Mesenchymal stem cell (in vitro differentiated cells and primary cell): ENCODE measurements around the gene IGF1R.

Experiments used
- DNase-seq: peaks from one replicate; pipeline ENCODE4 v3.0.0-alpha.2; 2013
- H2AFZ ChIP-seq: one replicate; pipeline ENCODE4 v1.6.1; 2013; ENCODE audit warnings: low read depth, mild to moderate bottlenecking, control low read depth, inconsistent platforms, low read length, moderate library complexity
- H2AK5ac ChIP-seq: 2 replicates; pipeline ENCODE4 v1.6.1; 2013; ENCODE audit warnings: low read length, moderate library complexity, mild to moderate bottlenecking, inconsistent platforms; ENCODE audit not compliant: severe bottlenecking
- H2BK120ac ChIP-seq: one replicate; pipeline ENCODE4 v1.6.1; 2013; ENCODE audit warnings: low read depth, mild to moderate bottlenecking, inconsistent platforms, low read length, moderate library complexity
- H2BK12ac ChIP-seq, 2 experiments: one replicate each; pipeline ENCODE4 v1.6.1; 2013; ENCODE audit warnings: inconsistent platforms in 2 of 2, low read length in 2 of 2, mild to moderate bottlenecking in 2 of 2, moderate library complexity in 2 of 2, control low read depth in 1 of 2
- H2BK15ac ChIP-seq: one replicate; pipeline ENCODE4 v1.6.1; 2013; ENCODE audit warnings: mild to moderate bottlenecking, low read depth, inconsistent platforms; ENCODE audit not compliant: poor library complexity, severe bottlenecking
- H2BK5ac ChIP-seq: 2 replicates; pipeline ENCODE4 v1.6.1; 2013; ENCODE audit warnings: low read depth, mild to moderate bottlenecking, low read length, control low read depth, inconsistent platforms; ENCODE audit not compliant: poor library complexity, severe bottlenecking
- H3K14ac ChIP-seq, 2 experiments: one replicate each; pipeline ENCODE4 v1.6.1; 2013; ENCODE audit warnings: inconsistent platforms in 2 of 2, low read length in 2 of 2, control low read depth in 1 of 2, mild to moderate bottlenecking in 1 of 2, moderate library complexity in 1 of 2
- H3K18ac ChIP-seq, 2 experiments: one replicate each; pipeline ENCODE4 v1.6.1; 2013; ENCODE audit warnings: inconsistent platforms in 2 of 2, low read length in 2 of 2, control low read depth in 1 of 2, low read depth in 1 of 2, mild to moderate bottlenecking in 1 of 2
- H3K23ac ChIP-seq, 2 experiments: one replicate each; pipeline ENCODE4 v1.6.1; 2013; ENCODE audit warnings: inconsistent platforms in 2 of 2, low read length in 2 of 2, mild to moderate bottlenecking in 2 of 2, moderate library complexity in 2 of 2, control low read depth in 1 of 2
- H3K27ac ChIP-seq: 2 replicates; pipeline ENCODE4 v1.5.1; 2013; ENCODE audit warnings: mild to moderate bottlenecking, moderate library complexity, low read length, control low read depth, inconsistent platforms; ENCODE audit not compliant: poor library complexity, severe bottlenecking
- H3K27me3 ChIP-seq, 2 experiments: 2 replicates each; pipeline versions ENCODE4 v1.6.1 to v1.7.0; 2013; ENCODE audit warnings: low read length in 2 of 2, mild to moderate bottlenecking in 2 of 2, moderate library complexity in 2 of 2, control low read depth in 1 of 2, inconsistent platforms in 1 of 2; ENCODE audit not compliant: control insufficient read depth in 1 of 2, insufficient read depth in 1 of 2
- H3K36me3 ChIP-seq, 2 experiments: 2 replicates each; pipeline versions ENCODE4 v1.6.1 to v1.7.0; 2013; ENCODE audit warnings: low read length in 2 of 2, control low read depth in 1 of 2, inconsistent platforms in 1 of 2, low read depth in 1 of 2, mild to moderate bottlenecking in 1 of 2; ENCODE audit not compliant: insufficient read depth in 2 of 2, control insufficient read depth in 1 of 2
- H3K4ac ChIP-seq, 2 experiments: one replicate each; pipeline ENCODE4 v1.6.1; 2013; ENCODE audit warnings: inconsistent platforms in 2 of 2, low read length in 2 of 2, mild to moderate bottlenecking in 2 of 2, moderate library complexity in 2 of 2, control low read depth in 1 of 2, low read depth in 1 of 2
- H3K4me1 ChIP-seq: 2 replicates; pipeline ENCODE4 v1.6.1; 2013; ENCODE audit warnings: low read depth, low read length, control low read depth; ENCODE audit not compliant: control insufficient read depth, insufficient read depth
- H3K4me2 ChIP-seq: 2 replicates; pipeline ENCODE4 v1.6.1; 2013; ENCODE audit warnings: low read length, mild to moderate bottlenecking, inconsistent platforms; ENCODE audit not compliant: poor library complexity, severe bottlenecking
- H3K4me3 ChIP-seq, 2 experiments: 2 replicates each; pipeline versions ENCODE4 v1.5.1 to v1.7.0; 2013; ENCODE audit warnings: low read length in 2 of 2, mild to moderate bottlenecking in 2 of 2, control low read depth in 1 of 2, low read depth in 1 of 2; ENCODE audit not compliant: insufficient read depth in 1 of 2
- H3K79me1 ChIP-seq: replicated peaks from 2 replicates; pipeline ENCODE4 v1.6.1; 2013; ENCODE audit warnings: mild to moderate bottlenecking, control low read depth, low read length, inconsistent platforms; ENCODE audit not compliant: poor library complexity, severe bottlenecking
- H3K9ac ChIP-seq: 2 replicates; pipeline ENCODE4 v1.7.0; 2013; ENCODE audit warnings: mild to moderate bottlenecking, low read length, moderate library complexity
- H3K9me3 ChIP-seq: 2 replicates; pipeline ENCODE4 v1.7.0; 2013; ENCODE audit warnings: mild to moderate bottlenecking, low read length; ENCODE audit not compliant: control insufficient read depth
- H4K8ac ChIP-seq: one replicate; pipeline ENCODE4 v1.6.1; 2013; ENCODE audit warnings: inconsistent platforms, mild to moderate bottlenecking, low read length, moderate library complexity
- H4K91ac ChIP-seq: one replicate; pipeline ENCODE4 v1.6.1; 2013; ENCODE audit warnings: mild to moderate bottlenecking, low read length, inconsistent platforms
- WGBS: methylation state at CpG from one replicate; pipeline ENCODE4 v1.1.7; 2013; ENCODE audit warnings: mixed read lengths; 5-methylcytosine and 5-hydroxymethylcytosine counted together

The IGF1R gene

GRCh38 chr15:98980899-98981228, 332.5 kb downstream of the IGF1R start:
- no peaks in the 10 kb centered on the region for H3K79me1 ChIP-seq
- no peak for DNase-seq
- no peak overlapping the region for H2AFZ ChIP-seq
- H3K14ac ChIP-seq = no peak overlapping the region
- H3K4me3 ChIP-seq = no peak overlapping the region
- H3K9ac ChIP-seq = no peak overlapping the region
- peaks cover 2% of the 10 kb centered on the region for H3K4me1 ChIP-seq
- no peak overlapping the region for H2BK5ac ChIP-seq
- WGBS = 100% methylated on average over 4 of the region's 4 CpGs
- no peak overlapping the region for H2BK120ac ChIP-seq
- H2BK15ac ChIP-seq = no peak overlapping the region
- no peak overlapping the region for H3K4ac ChIP-seq
- H4K8ac ChIP-seq = no peak overlapping the region
- no peak overlapping the region for H3K4me2 ChIP-seq
- no peaks in the 10 kb centered on the region for H3K27me3 ChIP-seq
- no peaks in the 10 kb centered on the region for H3K9me3 ChIP-seq
- H3K36me3 ChIP-seq = no peaks in the 10 kb centered on the region
- no peak overlapping the region for H3K18ac ChIP-seq
- H3K27ac ChIP-seq = no peak overlapping the region
- H4K91ac ChIP-seq = no peak overlapping the region
- H3K23ac ChIP-seq = no peak overlapping the region
- H2BK12ac ChIP-seq = no peak overlapping the region
- no peak overlapping the region for H2AK5ac ChIP-seq

DNA sequence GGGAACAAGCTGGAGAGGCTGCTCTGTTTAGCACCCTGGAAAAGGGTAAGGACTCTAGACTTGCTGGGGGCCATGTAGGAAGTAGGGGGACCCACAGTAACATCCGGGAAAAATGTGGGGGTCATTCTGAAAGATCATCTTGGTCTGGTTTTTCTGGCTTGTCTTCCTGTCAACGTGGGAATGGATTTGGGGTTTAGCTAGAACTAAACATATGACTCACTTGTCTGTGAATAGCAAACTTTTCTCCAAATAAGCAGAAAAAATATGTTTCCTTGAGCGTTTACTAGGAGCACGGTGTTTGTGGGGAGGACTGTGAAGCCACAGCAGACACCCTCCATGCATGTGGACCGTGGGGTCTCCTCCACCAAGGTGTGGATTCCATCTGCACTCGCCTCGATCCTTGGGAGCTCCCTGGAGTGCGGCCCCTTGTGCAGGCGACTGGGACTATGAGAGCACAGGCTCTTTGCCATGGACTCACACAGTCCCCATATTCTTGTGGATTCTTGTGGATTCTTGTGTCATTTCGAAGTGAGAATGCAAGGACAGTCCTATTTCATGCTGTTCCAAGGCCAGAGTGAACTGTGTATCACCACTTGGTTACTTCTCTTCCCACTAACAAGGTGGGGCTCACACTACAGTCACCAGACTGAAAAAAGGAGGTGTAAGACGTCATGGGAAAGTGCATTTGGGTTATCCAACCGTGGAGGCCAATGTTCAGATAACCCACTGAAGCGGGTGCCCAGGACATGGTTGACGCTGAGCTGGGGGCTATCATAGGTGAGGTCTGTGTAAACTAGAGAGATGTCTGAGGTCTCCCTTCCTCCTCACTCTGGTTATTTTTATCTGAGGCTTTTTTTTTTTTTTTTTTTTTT, 333.7 kb downstream of the IGF1R start:
- H3K9ac ChIP-seq = no peak overlapping the region
- DNase-seq = peak; percentile 77
- no peak overlapping the region for H2BK15ac ChIP-seq
- H3K27me3 ChIP-seq = no peaks in the 10 kb centered on the region
- no peak overlapping the region for H3K23ac ChIP-seq
- peaks cover 2% of the 10 kb centered on the region for H3K4me1 ChIP-seq
- WGBS = 59% methylated on average over 12 of the region's 14 CpGs
- no peak overlapping the region for H3K4me2 ChIP-seq
- H3K9me3 ChIP-seq = peaks cover 3% of the 10 kb centered on the region
- H3K18ac ChIP-seq = peak overlapping the region; percentile 7 to 71
- H3K27ac ChIP-seq = no peak overlapping the region
- H3K4me3 ChIP-seq = no peak overlapping the region
- H2AK5ac ChIP-seq = no peak overlapping the region
- peak overlapping the region; percentile 14 for H4K91ac ChIP-seq
- H3K14ac ChIP-seq = peak overlapping the region in 1 of 2 experiments; percentile 70
- no peaks in the 10 kb centered on the region for H3K79me1 ChIP-seq
- H2BK5ac ChIP-seq = no peak overlapping the region
- no peaks in the 10 kb centered on the region for H3K36me3 ChIP-seq
- H2AFZ ChIP-seq = peak overlapping the region; percentile 87
- peak overlapping the region; percentile 34 to 94 for H2BK12ac ChIP-seq
- peak overlapping the region; percentile 21 for H4K8ac ChIP-seq
- H2BK120ac ChIP-seq = no peak overlapping the region
- peak overlapping the region in 1 of 2 experiments; percentile 65 for H3K4ac ChIP-seq

DNA sequence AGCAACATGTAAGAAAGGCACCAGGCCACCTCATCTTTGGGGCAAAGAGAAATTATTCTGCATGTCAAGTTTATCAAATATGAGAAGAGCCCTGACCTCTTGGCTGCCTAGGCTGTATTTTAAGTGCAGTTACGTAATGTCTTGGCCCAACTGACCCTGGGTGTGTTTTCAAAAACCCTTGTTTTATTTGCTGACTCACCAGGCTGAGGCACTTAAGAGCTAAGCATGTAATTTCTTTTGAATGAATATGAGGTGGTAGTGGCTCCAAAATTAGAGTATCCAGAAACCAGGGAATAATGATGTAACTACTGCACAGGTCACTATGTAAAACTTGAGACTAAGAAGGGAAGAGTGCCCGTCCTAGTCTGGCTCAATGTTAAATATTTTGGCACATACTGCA, 335.0 kb downstream of the IGF1R start:
- Histone ChIP-seq H2BK5ac (no peak overlapping the region), H2BK120ac (no peak overlapping the region), H3K9me3 (peaks cover 3% of the 10 kb centered on the region), H3K14ac (no peak overlapping the region), H3K27me3 (peaks cover 0 to 1% of the 10 kb centered on the region in 2 experiments), H3K4me2 (no peak overlapping the region), H3K27ac (no peak overlapping the region), H3K36me3 (no peaks in the 10 kb centered on the region), H3K4me3 (no peak overlapping the region), H3K79me1 (no peaks in the 10 kb centered on the region), H3K4ac (no peak overlapping the region), H3K4me1 (peaks cover 2% of the 10 kb centered on the region), H4K91ac (no peak overlapping the region), H3K18ac (no peak overlapping the region), H3K23ac (no peak overlapping the region), H2AK5ac (no peak overlapping the region), H4K8ac (no peak overlapping the region), H3K9ac (peak overlapping the region; percentile 38), H2AFZ (no peak overlapping the region), H2BK12ac (no peak overlapping the region), H2BK15ac (no peak overlapping the region)
- DNase-seq = peak; percentile 77
- 14% methylated on average over 2 of the region's 2 CpGs for WGBS

DNA sequence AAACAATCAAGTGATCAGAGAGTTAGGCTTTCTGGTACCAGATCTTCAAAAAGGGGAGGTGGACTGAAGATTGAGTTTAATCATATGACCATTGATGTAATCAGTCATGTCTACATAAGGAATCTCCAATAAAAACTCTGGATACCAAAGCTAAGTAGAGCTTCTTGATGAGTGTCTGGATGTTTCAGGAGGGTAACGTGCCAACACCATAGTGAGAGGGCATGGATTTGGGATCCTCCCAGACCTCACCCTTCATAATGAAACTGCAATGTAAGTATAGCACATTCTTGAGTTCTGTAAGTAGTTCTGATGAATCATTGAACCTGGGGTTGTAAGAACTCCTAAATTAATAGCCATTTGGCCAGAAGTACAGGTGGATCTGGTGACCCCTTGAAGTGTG, 337.9 kb downstream of the IGF1R start:
- no peak overlapping the region for H3K14ac ChIP-seq
- H3K4me1 ChIP-seq = peaks cover 2% of the 10 kb centered on the region
- no peak overlapping the region for H3K4ac ChIP-seq
- peaks cover 0 to 6% of the 10 kb centered on the region in 2 experiments for H3K27me3 ChIP-seq
- H2AK5ac ChIP-seq = no peak overlapping the region
- H4K91ac ChIP-seq = no peak overlapping the region
- peaks cover 3% of the 10 kb centered on the region for H3K9me3 ChIP-seq
- no peak overlapping the region for H3K9ac ChIP-seq
- H2BK5ac ChIP-seq = no peak overlapping the region
- H2BK120ac ChIP-seq = no peak overlapping the region
- no peak overlapping the region for H3K4me3 ChIP-seq
- H3K79me1 ChIP-seq = no peaks in the 10 kb centered on the region
- no peaks in the 10 kb centered on the region for H3K36me3 ChIP-seq
- H4K8ac ChIP-seq = no peak overlapping the region
- no peak for DNase-seq
- H3K4me2 ChIP-seq = no peak overlapping the region
- H2BK15ac ChIP-seq = no peak overlapping the region
- H2AFZ ChIP-seq = no peak overlapping the region
- H3K18ac ChIP-seq = no peak overlapping the region
- H3K23ac ChIP-seq = no peak overlapping the region
- no CpG with 5 or more reads among the region's 1 CpG for WGBS
- H2BK12ac ChIP-seq = no peak overlapping the region
- no peak overlapping the region for H3K27ac ChIP-seq
